Ascending aorta (tissue), 2 donors: ENCODE measurements around the gene HHAT. TPM values are rescaled to one million over a fixed set of nuclear protein-coding genes. Genes with fewer than 3 reads are reported as not detected.

Experiments used
- DNase-seq, 2 donors: peaks; one replicate each; pipeline ENCODE4 v3.0.0-alpha.2; 2019; ENCODE audit warnings: low spot score in 2 of 2
- H3K27ac ChIP-seq, 2 donors: fragments of 200-600 bp; sonication (generic); one replicate each; pipeline ENCODE4 v1.5.1; 2016 to 2017; ENCODE audit warnings: mild to moderate bottlenecking in 1 of 2
- H3K27me3 ChIP-seq: fragments of 200-600 bp; sonication (generic); one replicate; pipeline ENCODE4 v1.5.1; 2017
- H3K36me3 ChIP-seq, 2 donors: fragments of 200-600 bp; sonication (generic); one replicate each; pipeline ENCODE4 v1.5.1; 2016
- H3K4me1 ChIP-seq, 2 donors: fragments of 200-600 bp; sonication (generic); one replicate each; pipeline ENCODE4 v1.5.1; 2016 to 2017; ENCODE audit warnings: mild to moderate bottlenecking in 1 of 2
- H3K4me3 ChIP-seq, 2 donors: fragments of 200-600 bp; sonication (generic); one replicate each; pipeline ENCODE4 v1.5.1; 2016 to 2017; ENCODE audit warnings: mild to moderate bottlenecking in 1 of 2
- H3K9me3 ChIP-seq, 2 donors: fragments of 200-600 bp; sonication (generic); one replicate each; pipeline ENCODE4 v1.5.1; 2016
- CTCF ChIP-seq, 3 experiments: fragments of 200-600 bp in 2 of 3; fragments of 450-650 bp in 1 of 3; sonication (generic) in 2 of 3; IDR thresholded peaks; one replicate each; pipeline ENCODE4 v1.5.1; 2016 to 2019; ENCODE audit warnings: antibody characterized with exemption in 3 of 3, mild to moderate bottlenecking in 1 of 3, moderate library complexity in 1 of 3
- intact Hi-C: fragments of 100-400 bp; cut with DNase I; formaldehyde crosslinking; loops from one replicate; pipeline ENCODE4 v1.15.1; 2023
- total RNA-seq: library from RNA; depleted of rRNA; stranded (reverse); fragments of >200 nt; gene quantifications from one replicate; pipeline ENCODE4 v1.1.0, GENCODE V29; 2016

HHAT gene
- total RNA-seq, 1 donor from 2014 or later = 1.2 TPM

DNA sequence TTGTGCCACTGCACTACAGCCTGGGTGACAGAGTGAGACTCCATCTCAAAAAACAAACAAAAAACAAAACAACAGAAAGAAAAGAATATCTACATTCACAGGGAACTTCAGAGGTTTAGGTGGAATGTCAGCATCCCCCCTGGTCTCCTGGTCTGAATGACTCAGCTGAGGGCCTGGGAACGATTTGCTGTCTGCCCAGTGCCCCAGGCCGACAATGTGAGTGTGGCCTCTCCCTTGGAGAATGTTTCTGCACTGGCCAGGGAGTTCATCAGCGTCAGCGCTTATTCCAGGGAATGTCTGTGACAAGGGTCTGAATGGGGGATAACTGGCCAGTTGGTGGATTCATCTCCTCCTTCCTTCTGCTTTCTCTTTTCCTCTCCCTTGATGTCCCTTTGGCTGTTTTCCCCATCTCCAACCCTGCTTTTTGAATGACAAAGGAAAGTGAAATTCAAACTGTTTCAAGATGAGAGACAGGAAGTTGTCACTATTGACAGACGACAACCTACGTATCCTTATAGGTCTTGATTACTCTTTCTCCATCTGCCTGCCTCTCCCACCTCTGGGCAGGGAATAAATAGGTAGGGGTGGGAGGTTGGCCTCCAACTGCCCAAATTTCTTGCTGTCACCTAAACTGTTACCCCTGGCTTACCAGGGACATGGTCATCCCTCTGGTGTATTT lies 213.1 kb downstream of the HHAT start:
- TF ChIP-seq CTCF (IDR thresholded peaks at IDR 0.05) = no peak
- DNase-seq = no peak
- no peaks in the 10 kb centered on the region for H3K4me1 ChIP-seq
- no peak overlapping the region for H3K27ac ChIP-seq
- intact Hi-C loops = no loop called here
- no peak overlapping the region for H3K4me3 ChIP-seq
- H3K27me3 ChIP-seq = no peaks in the 10 kb centered on the region
- H3K36me3 ChIP-seq = no peaks in the 10 kb centered on the region
- H3K9me3 ChIP-seq = no peaks in the 10 kb centered on the region

GRCh38 chr1:210551899-210552298 lies 223.2 kb downstream of the HHAT start:
- Histone ChIP-seq H3K9me3 (no peaks in the 10 kb centered on the region), H3K4me3 (no peak overlapping the region), H3K27ac (no peak overlapping the region), H3K27me3 (no peaks in the 10 kb centered on the region), H3K4me1 (no peaks in the 10 kb centered on the region), H3K36me3 (no peaks in the 10 kb centered on the region)
- no peak for TF ChIP-seq CTCF (IDR thresholded peaks at IDR 0.05)
- DNase-seq = no peak
- intact Hi-C loops = no loop called here

GRCh38 chr1:210553711-210554110 lies 225.0 kb downstream of the HHAT start:
- Histone ChIP-seq H3K9me3 (no peaks in the 10 kb centered on the region), H3K4me1 (no peaks in the 10 kb centered on the region), H3K36me3 (no peaks in the 10 kb centered on the region), H3K27ac (no peak overlapping the region), H3K4me3 (no peak overlapping the region), H3K27me3 (no peaks in the 10 kb centered on the region)
- no peak for TF ChIP-seq CTCF (IDR thresholded peaks at IDR 0.05)
- intact Hi-C loops = no loop called here
- DNase-seq = no peak

DNA sequence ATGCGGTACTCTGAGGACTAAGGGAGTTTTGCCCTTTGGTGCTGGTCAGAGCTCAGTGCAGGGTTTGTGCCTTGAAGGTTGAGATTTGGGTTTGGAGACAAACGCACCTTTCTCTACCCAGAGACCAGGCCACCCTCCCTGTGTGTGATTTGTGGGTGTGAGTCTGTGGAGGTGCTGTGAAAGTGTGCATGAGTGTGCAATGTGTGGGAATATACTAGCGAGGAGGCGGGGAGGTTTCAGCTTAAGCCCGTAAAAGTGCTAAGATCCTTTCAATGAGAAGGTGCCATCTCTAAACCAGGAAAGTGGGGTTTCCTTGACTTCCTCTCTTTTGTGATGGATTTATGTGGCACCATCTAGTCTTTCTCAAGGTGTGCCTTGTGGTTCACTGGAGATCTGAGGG lies 225.7 kb downstream of the HHAT start:
- DNase-seq = no peak
- intact Hi-C loops = no loop called here
- H3K27ac ChIP-seq = no peak overlapping the region
- H3K9me3 ChIP-seq = no peaks in the 10 kb centered on the region
- TF ChIP-seq CTCF (IDR thresholded peaks at IDR 0.05) = no peak
- no peaks in the 10 kb centered on the region for H3K4me1 ChIP-seq
- no peaks in the 10 kb centered on the region for H3K27me3 ChIP-seq
- H3K36me3 ChIP-seq = no peaks in the 10 kb centered on the region
- no peak overlapping the region for H3K4me3 ChIP-seq

DNA sequence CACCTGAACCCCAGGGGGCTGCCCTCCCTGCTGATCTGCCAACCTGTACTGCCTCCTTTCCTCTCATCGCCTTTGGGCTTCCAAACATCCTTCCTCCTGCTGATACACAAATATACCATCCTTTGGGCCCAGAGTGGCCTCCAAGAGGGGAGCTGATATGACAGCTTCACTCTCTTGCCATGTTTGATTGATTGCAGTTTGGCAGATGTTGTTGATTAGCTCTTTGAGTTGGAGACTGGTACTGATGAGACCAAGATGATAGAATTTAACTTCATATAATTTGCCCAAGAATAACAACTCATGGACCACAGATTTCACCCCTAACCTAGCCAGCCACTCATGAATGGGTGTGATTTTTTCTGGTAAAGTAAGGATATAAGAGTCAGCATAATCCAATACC lies 227.8 kb downstream of the HHAT start:
- Histone ChIP-seq H3K4me1 (no peaks in the 10 kb centered on the region), H3K36me3 (no peaks in the 10 kb centered on the region), H3K4me3 (no peak overlapping the region), H3K27ac (no peak overlapping the region), H3K9me3 (no peaks in the 10 kb centered on the region), H3K27me3 (no peaks in the 10 kb centered on the region)
- DNase-seq = no peak
- TF ChIP-seq CTCF (IDR thresholded peaks at IDR 0.05) = no peak
- intact Hi-C loops = no loop called here
